EL (cell line): ENCODE measurements around the gene TFDP2.

Source experiments
- DNase-seq: peaks from one replicate; pipeline ENCODE4 v3.0.0-alpha.2; 2016

TFDP2 gene

DNA sequence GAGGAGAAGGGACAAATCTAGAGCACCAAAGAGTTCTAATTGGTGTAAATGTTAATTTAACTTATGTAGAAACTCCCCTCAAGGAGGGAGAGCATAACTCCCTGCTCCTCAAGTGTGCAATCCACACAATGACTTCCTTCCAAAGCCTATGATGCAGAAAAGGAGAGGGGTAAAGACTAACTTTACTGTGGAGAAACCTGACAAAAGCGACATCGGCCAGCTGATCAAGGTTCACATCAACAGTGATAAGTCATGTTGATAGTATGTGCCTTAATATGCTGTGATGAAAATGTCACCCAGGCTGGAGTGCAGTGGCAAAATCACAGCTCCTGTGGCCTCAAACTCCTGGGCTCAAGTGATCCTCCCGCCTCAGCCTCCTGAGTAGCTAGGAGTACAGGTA is 76.5 kb downstream of the TFDP2 start:
- no peak for DNase-seq

GRCh38 chr3:142065932-142066331 is 83.4 kb downstream of the TFDP2 start:
- no peak for DNase-seq

DNA sequence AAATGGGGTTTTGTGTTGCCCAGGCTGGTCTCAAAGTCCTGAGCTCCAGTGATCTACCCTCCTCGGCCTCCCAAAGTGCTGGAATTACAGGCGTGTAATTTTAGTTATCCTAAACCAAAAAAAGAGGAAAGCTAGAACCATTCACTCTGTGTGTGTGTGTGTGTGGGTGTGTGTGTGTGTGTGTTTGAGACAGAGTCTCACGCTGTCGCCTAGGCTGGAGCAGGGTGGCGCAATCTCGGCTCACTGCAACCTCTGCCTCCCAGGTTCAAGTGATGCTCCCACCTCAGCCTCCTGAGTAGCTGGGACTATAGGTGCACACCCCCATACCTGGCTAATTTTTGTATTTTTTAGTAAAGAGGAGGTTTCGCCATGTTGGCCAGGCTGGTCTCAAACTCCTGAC is 84.0 kb downstream of the TFDP2 start:
- DNase-seq: no peak

GRCh38 chr3:142064454-142064853 is 84.9 kb downstream of the TFDP2 start:
- DNase-seq: no peak

DNA sequence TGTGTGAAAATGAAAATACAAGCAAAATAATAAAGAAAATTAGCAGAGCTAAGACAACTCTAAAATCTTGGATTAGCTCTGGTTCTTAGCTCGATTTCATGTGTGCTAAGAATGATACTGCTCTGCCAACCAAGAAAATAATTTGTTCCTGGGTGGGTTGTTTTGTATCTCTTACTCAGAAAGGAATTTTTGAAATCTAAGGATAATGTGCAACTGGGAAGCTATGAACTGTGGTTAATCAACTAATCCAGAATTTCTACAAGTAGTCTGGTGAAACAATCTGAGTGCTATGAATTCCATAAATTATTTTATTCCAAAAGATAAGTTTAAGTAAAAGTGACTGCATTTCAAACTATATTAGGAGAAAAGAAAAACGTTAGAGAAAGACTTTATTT is 92.0 kb downstream of the TFDP2 start:
- DNase-seq: no peak

DNA sequence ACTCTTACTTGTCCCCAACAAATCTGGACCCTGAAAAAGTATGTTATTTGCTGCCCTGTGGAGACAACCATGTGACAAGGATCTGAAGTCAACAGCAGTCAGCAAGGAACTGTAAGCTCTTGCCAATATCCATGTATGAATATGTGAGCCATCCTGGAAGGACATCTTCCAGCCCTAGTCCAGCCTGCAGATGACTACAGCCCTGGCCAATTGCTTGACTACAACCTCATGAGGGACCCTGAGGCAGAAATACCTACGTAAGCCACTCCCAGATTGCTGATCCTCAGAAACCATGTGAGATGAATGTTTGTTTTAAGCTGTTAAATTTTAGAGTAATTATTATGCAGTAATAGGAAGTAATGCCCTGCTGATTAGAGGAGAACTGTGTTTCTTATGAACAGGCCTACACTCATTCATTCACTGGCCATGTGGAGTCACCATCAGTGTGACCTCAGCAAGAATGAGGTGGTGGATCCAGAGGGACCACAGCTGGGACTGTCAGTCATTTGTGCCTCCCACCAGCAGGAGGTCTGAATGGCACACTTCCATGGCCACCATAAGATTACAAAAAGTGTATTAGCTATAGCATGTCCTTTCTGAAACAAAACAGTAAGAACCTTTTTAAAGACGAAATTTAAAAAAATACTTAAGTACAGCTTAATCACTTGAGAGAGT is 92.6 kb downstream of the TFDP2 start:
- no peak for DNase-seq

DNA sequence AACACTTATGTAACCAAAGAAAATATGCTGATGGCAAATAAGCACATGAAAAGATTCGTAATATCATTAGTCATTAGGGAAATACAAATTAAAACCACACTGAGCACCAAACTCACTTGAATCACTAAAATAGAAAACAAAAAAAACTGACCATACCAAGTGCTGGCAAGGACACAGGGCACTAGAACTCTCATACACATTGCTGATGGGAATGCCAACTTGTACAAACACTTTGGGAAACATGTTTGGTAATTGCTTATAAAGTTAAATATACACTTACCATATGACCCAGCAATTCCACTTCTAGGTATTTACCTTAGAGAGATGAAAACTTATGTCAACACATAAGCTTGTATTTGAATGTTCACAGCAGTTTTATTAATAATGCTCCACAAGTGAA is 95.5 kb downstream of the TFDP2 start:
- DNase-seq: no peak

DNA sequence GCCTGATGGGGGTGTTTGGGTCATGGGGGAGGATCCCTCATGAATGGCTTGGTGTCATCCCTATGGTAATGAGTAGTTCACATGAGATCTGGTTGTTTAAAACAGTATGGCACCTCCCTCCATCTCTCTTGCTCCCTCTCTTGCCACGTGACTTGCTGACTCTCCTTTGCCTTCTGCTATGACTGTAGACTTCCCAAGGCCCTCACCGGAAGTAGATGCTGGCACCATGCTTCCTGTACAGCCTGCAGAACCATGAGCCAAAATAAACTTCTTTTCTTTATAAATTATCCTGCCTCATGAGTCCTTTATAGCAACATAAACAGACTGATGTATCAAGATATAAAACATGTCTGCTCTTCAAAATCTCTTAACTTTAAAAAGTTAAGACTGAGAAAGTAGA is 96.1 kb downstream of the TFDP2 start:
- no peak for DNase-seq

GRCh38 chr3:142051351-142051750 is 98.0 kb downstream of the TFDP2 start:
- no peak for DNase-seq

- no peak for DNase-seq
These were observed 102.3 kb downstream of the TFDP2 start for GRCh38 chr3:142047021-142047369.

DNA sequence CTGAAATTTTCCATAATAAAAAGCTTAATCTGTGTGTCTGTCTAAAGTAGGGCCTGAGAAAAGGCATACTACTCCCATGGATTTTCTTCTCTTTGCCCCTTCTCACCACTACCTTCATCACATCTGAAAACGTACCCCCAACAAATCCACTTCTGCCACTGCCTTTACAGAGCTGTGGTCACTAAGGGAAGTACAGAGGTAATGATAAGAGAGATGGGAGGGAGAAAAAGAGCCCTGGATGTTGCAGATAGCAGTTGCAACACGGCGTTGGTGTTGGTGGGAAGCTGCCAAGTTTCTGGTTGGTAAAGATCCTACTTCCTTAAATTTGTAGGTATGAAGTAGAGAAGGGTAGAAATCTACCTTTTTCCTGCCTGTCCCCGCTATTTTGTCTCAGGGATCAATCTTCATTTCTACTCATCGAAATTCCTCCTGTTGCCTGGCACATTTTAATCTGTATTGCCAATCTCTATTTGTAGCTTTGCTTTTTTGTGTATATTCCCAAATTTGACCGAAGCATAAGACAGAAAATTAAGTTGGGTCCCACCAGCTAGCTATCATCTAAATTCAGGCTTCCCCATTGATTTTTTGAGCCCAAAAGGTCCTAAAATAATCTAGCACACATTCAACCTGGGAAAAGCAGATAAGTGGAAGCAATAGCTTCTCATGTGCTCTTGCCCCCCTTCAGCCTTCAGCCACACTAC is 102.9 kb downstream of the TFDP2 start:
- DNase-seq: no peak

DNA sequence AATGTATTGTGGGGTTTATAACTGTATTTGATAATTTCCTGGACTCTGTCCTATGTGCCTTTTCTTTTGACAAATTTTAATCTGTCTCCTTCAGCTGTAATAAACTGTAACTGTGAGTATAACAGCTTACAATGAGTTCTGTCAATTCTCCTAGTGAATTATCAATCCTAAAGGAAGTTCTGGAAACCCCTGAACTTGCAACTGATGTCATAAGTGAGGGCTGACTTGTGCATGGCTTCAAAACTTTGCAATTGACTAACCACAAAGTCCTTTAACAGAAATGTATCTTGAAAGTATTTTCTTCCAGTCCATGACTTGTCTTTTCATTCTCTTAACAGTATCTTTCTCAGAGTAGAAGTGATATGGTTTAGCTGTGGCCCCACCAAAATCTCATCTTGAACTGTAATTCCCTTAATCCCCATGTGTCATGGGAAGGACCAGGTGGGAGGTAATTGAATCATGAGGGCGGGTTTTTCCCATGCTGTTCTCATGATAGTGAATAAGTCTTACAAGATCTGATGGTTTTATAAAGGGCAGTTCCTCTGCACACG is 108.3 kb downstream of the TFDP2 start:
- DNase-seq: no peak

DNA sequence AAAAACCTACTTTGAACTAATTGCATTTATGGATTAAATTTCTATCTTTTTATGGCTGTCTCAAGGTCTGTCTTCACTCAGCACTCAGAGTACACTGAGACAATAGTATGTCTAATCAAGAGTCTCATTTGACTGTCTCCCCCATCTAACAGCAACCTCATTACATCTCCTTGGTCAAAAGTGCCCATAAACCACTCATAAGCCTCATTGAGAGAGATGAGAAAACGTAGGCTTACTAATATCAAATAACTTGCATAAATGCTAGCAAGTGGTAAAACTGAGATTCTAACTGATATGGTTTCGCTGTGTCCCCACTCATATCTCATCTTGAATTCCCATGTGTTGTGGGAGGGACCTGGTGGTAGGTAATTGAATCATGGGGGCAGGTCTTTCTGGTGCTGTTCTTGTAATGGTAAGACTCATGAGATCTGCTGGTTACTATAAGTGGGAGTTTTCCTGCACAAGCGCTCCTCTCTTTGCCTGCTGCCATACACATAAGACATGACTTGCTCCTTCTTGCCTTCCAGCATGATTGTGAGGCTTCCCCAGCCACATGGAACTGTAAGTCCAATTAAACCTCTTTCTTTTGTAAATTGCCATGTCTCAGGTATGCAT is 113.9 kb downstream of the TFDP2 start:
- no peak for DNase-seq

- DNase-seq: no peak
These were observed 116.1 kb downstream of the TFDP2 start for GRCh38 chr3:142033292-142033691.

DNA sequence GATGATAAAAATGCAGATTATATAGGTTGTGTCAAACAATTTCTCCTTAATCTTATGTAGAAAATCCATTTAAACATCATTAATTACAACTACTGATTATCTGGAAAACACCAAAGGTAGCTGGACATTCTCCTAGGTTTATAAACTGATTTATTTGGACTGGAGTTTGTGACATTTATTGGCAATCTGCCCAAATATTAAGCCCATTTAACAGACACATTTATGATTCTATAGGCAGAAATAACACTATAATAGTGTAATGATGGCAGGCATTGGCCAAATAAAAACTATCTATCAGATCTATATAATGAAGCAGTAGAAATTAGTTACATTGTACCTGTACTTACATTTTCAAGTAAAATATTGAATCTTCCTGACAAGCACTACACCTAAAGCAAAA is 117.8 kb downstream of the TFDP2 start:
- DNase-seq: no peak

GRCh38 chr3:142029791-142030190 is 119.6 kb downstream of the TFDP2 start:
- DNase-seq: no peak

GRCh38 chr3:142029052-142029642 is 120.2 kb downstream of the TFDP2 start:
- DNase-seq: no peak

DNA sequence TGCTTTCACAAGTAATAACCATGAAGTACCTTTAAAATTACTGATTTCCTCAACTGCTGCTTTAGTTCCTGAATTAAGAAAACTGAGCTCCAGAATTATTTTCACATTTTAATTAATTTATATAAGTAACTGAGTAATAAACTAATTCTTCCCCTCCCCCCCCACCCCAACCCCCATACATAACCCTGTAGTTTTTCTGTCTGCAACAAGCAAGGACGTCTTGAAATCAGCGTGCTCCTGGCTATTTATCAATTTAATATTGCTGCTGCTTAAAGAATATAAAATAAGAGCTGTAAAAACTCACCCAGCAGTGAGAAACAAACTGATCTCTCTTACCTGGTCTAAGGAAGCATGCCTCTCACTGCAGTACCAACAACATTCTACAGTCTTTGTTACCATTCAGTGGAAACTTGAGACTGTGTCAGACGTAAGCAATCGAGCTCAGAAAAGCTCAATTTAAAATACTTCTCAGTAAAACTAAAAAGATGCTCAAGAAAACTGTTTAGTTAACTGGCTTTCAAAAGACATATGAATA is 121.0 kb downstream of the TFDP2 start:
- DNase-seq: peak; percentile 65

GRCh38 chr3:142027735-142028134 is 121.6 kb downstream of the TFDP2 start:
- peak; percentile 59 for DNase-seq

DNA sequence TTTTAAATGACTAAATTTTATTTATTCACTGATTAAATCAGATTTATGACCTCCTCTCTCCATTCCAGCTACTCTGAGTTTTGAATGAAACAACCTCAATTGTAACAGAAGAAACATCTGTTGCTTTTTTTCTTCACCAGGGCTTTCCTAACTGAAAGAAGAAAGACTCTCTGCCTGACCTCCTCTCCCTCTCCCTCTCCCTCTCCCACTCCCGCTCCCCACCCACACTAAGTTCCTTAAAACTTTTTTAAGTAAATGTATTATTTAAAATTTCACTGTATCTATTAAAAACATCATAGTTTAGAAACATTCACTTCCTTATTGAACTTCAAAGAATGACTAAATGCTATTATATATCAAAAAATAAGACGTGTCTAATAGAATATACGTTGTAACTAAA is 122.0 kb downstream of the TFDP2 start:
- no peak for DNase-seq

GRCh38 chr3:142026333-142026732 is 123.0 kb downstream of the TFDP2 start:
- DNase-seq: no peak

- peak; percentile 11 for DNase-seq
These were observed 127.0 kb downstream of the TFDP2 start for GRCh38 chr3:142022381-142022780.

DNA sequence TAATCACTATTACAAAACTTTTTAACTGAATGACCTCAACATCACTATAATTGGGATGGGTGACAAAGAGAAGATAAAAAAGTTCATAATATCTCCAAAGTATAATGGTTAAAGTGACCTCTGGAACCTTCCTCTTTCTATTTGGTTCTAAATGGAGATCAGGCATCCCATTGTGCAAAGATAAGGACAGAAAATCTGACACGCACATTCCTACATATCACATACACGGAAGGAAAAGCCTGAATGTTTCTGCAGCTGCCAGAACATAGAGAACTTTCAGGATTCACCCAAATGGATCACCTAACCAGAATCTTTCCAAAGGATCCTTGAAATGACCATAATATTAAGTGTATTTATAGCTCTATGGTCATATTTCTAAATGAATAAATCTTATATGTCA is 128.2 kb downstream of the TFDP2 start:
- DNase-seq: no peak
